Activated effector memory CD4-positive, alpha-beta T cell treated with anti-CD3 and anti-CD28 coated beads, Interleukin-2, amount 50 U/mL, for 16 hours (primary cell): ENCODE results near the gene CD55.

ENCODE experiments used
- DNase-seq: peaks from one replicate; pipeline ENCODE4 v3.0.0-alpha.2; 2020

CD55 gene

GRCh38 chr1:207364614-207365013 lies 43.1 kb downstream of the CD55 start:
- DNase-seq, result no peak

DNA sequence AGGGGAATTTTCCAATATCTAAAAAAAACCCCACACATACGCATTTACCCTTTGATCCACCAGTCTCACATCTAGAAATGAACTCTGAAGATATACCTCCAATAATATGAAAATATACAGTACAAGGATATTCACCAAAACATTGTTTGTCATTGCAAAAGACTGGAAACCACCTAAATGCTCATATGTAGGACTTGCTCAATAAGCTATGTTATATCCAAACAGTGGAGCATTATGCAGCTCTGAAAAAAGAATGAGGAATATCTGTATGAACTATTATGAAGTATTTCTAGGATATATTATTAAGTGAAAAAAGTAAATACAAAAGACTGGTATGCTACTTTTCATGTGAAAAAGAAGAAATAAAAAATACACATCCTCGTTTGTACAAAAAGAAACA lies 43.6 kb downstream of the CD55 start:
- DNase-seq, result no peak

- DNase-seq, result no peak
These were observed 44.5 kb downstream of the CD55 start for GRCh38 chr1:207366022-207366421.

GRCh38 chr1:207388721-207389120 lies 67.2 kb downstream of the CD55 start:
- no peak for DNase-seq

DNA sequence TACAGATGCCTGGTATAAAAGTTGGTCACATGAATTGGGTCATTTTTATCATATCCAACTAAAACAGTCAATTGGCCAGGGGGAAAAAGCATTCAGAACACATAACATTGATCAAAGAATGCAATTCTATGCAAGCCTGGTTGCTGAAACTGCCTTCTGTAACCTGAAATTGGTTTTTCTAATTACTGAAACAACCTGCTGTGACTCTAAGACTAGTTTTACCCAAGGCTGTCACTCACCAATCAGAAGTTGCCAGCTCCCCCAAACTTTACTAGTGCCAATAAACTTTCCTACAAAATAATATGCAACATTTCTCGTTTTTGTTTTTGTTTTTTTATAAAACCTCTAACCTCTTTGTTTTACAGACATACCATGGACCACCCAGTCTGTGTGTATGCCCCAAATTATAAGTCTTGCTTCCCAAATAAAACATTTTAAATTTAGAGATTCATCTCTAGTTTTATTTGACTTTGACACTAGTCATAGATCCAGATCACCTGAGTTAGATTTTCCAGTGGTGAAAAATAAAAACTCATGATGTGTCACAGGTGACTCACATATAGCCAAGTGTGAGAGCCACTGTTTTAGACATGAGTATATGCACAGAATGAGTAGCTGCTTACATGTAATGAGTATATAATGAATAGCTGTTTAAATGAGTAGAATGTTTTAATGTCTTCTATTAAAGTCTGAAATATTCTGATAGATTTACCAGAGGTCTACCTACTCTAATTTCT lies 68.4 kb downstream of the CD55 start:
- DNase-seq, result no peak

GRCh38 chr1:207393610-207394009 lies 72.1 kb downstream of the CD55 start:
- DNase-seq, result no peak

DNA sequence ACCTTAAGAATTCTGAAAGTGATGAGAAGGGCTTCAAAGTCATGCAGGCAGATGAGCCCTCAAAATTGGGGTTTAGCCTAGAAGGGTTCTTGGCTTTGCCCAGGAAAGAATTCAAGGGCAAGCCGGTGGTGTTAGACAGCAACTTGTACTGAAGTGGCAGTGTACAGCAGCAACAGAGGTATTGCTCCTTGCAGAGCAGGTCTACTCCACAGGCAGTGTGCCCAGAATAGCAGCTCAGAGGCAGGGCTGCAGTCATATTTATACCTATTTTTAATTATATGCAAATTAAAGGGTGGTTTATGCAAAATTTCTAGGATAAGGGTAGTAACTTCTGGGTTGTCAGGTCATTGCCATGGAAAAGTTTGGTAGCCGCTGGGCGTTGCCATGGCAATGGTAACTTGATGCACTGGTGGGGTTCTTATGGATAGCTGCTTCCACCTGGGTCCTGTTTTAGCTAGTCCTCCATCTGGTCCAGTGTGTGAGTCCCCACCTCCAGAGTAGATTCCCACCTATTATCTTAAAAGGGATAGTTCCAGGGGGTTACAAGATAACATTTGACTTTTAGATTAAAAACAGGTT lies 74.8 kb downstream of the CD55 start:
- DNase-seq, result no peak

DNA sequence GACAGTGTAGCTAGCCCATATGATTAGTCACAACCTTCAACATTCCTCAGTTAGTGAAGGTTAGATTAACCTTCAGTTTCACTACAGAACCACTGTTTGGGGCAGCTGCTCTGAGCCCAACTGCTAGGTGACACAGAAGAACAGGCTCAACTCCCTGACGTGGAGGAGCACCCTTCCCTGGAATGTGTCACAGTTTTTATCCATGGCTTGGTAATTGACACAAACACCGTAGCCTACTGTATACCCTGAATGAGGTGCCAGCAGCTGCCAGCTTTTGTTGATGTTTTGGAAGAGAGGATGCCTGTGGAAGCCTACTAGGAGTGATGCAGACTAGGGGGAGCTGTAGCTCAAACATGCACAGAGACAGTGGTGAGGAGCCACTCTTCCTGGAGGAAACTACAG lies 76.0 kb downstream of the CD55 start:
- no peak for DNase-seq

DNA sequence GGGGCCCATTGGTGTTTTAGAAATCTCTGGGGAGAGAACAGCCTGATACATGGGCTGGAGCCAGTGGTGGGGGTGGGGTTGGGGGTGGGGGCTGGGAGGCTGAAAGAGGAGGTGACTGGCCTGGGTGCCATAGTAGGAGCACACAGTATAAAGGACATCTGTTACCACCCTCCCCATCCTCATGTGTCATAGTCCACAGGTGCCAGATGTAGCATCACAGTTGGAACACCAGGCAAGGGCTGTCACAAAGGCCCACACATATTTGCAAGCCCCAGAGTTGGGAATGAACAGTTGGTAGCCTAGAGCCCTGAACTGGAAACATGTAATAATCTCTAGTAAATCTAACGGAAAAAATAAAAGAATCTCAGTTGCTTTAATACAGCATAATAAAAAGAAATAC lies 77.5 kb downstream of the CD55 start:
- DNase-seq, result no peak

- no peak for DNase-seq
These were observed 80.1 kb downstream of the CD55 start for GRCh38 chr1:207401578-207401977.

GRCh38 chr1:207402744-207403143 lies 81.3 kb downstream of the CD55 start:
- no peak for DNase-seq

DNA sequence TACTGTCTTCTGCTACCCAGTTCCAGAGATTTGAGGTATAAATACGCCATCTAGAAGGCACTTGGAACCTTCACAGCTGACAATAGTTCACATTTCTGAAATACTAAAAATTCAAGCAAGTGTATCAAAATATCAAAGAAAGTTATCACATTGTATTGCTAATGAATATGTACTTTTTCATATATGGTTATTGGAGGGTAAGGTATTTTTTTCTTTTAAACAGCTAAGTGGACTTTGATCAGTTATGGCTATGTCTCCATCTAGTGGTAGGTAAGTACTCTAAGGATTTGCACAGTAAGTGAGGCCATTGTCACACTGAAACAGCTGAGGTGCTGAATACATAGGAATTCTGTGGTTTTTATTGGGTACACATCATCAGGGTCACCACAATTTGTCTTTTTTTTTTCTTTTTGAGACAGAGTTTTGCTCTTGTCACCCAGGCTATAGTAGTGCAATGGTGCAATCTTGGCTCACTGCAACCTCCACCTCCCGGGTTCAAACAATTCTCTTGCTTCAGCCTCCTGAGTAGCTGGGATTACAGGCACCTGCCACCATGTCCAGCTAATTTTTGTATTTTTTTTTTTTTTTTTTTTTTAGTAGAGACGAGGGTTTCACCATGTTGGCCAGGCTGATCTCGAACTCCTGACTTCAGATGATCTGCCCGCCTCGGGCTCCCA lies 83.5 kb downstream of the CD55 start:
- DNase-seq, result no peak

DNA sequence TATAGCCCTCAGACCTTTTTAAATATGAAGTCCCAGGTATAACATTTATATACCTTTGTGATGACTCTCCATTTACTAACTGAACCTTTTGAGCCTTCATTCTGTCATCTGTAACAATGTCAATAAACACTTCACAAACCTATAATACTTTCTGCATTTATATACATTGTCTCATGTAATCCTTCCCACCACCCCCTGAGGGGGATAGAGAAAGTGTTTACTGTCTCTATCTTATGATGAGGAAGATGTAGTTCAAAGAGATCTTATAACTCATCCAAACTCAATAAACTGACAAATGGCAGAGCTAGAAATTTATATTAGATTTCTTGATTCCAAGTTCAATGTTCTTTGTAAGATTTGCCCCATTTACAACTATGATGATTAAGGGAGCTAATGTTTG lies 84.3 kb downstream of the CD55 start:
- DNase-seq, result no peak

GRCh38 chr1:207407655-207408260 lies 86.3 kb downstream of the CD55 start:
- DNase-seq, result no peak
